ENCODE measurements around the gene DEFB126. TPM values are rescaled to one million over a fixed set of nuclear protein-coding genes. Genes with fewer than 3 reads are reported as not detected.

The DEFB126 gene
- total and polyA plus RNA-seq, 9 of the 15 experiments (the other 6 are each of a cell fraction or from before 2014, with no cell fraction given): not detected

GRCh38 chr20:103456-103855 is 38.9 kb upstream of the DEFB126 start:
- Histone ChIP-seq H3K27ac (ENCODE audit: extremely low read depth, low read depth, low read length) (no peak overlapping the region), H3K79me2 (ENCODE audit: control insufficient read depth, insufficient read depth, low read length) (no peaks in the 10 kb centered on the region), H3K36me3 (ENCODE audit: control insufficient read depth, insufficient read depth, low read length) (no peaks in the 10 kb centered on the region), H3K4me2 (ENCODE audit: insufficient read depth, low read length) (no peak overlapping the region), H3K9ac (ENCODE audit: insufficient read depth in 1 of 2, low read depth in 2 of 2, low read length in 2 of 2) (no peak overlapping the region), H3K4me3 (no peak overlapping the region), H2AFZ (ENCODE audit: low read depth, low read length) (no peak overlapping the region), H3K9me1 (ENCODE audit: control insufficient read depth, insufficient read depth, low read length) (no peaks in the 10 kb centered on the region), H3K27me3 (ENCODE audit: control insufficient read depth in 2 of 2, insufficient read depth in 2 of 2, low read length in 2 of 2) (peaks cover 0 to 9% of the 10 kb centered on the region in 2 experiments; a peak in 1 of 5 replicates), H3K4me1 (replicated peaks in 1 of 2; ENCODE audit: control insufficient read depth in 2 of 2, insufficient read depth in 2 of 2, low read length in 2 of 2) (no peaks in the 10 kb centered on the region), H3K9me3 (replicated peaks; ENCODE audit: control insufficient read depth, insufficient read depth, low read depth, low read length) (no peaks in the 10 kb centered on the region), H4K20me1 (replicated peaks; ENCODE audit: control insufficient read depth, insufficient read depth, low read length) (no peaks in the 10 kb centered on the region)
- no TSS peak for BruUV-seq (replicated peaks)
- in situ Hi-C loops (cut with MboI): no loop called here
- TF ChIP-seq BRD9 (IDR thresholded peaks at IDR 0.05; ENCODE audit: low read depth, partially characterized antibody) (no peak), TAF7 (tag; IDR thresholded peaks at IDR 0.05) (no peak), NFXL1 (CRISPR knock-in tag; IDR thresholded peaks at IDR 0.05) (no peak), HDAC6 (IDR thresholded peaks at IDR 0.05; ENCODE audit: low read depth, low read length) (no peak), ZKSCAN3 (CRISPR knock-in tag; IDR thresholded peaks at IDR 0.05) (no peak), ATF7 (IDR thresholded peaks at IDR 0.05) (no peak)
- no peak for ATAC-seq
- intact Hi-C loops (cut with micrococcal nuclease): no loop called here
- no peak for FAIRE-seq
- WGBS (ENCODE audit: insufficient coverage, low coverage, missing lambda C conversion rate): 0% methylated on average over 4 of the region's 5 CpGs
- DNase-seq (ENCODE audit: extremely low read depth in 1 of 4, low spot score in 3 of 4): no peak
- ChIA-PET POLR2A (no interaction called here), CTCF (ENCODE audit: low intra/inter-chr PET ratio) (no interaction called here)

GRCh38 chr20:112396-112795 is 30.0 kb upstream of the DEFB126 start:
- no peaks in the 10 kb centered on the region for H3K79me2 ChIP-seq (ENCODE audit: control insufficient read depth, insufficient read depth, low read length)
- no peaks in the 10 kb centered on the region for H3K27me3 ChIP-seq (ENCODE audit: control insufficient read depth in 2 of 2, insufficient read depth in 2 of 2, low read length in 2 of 2)
- H4K20me1 ChIP-seq (replicated peaks; ENCODE audit: control insufficient read depth, insufficient read depth, low read length): no peaks in the 10 kb centered on the region
- no peak overlapping the region for H3K4me2 ChIP-seq (ENCODE audit: insufficient read depth, low read length)
- no peaks in the 10 kb centered on the region for H3K9me3 ChIP-seq (replicated peaks; ENCODE audit: control insufficient read depth, insufficient read depth, low read depth, low read length)
- in situ Hi-C loops (cut with MboI) (no loop called here), intact Hi-C loops (cut with micrococcal nuclease) (no loop called here)
- ATAC-seq (no peak), DNase-seq (ENCODE audit: extremely low read depth in 1 of 4, low spot score in 3 of 4) (no peak), FAIRE-seq (no peak)
- no TSS peak for BruUV-seq (replicated peaks)
- H3K4me3 ChIP-seq: no peak overlapping the region
- CTCF ChIA-PET (ENCODE audit: low intra/inter-chr PET ratio): no interaction called here
- no peaks in the 10 kb centered on the region for H3K9me1 ChIP-seq (ENCODE audit: control insufficient read depth, insufficient read depth, low read length)
- H3K27ac ChIP-seq (ENCODE audit: extremely low read depth, low read depth, low read length): no peak overlapping the region
- no peak overlapping the region for H3K9ac ChIP-seq (ENCODE audit: insufficient read depth in 1 of 2, low read depth in 2 of 2, low read length in 2 of 2)
- no peaks in the 10 kb centered on the region for H3K36me3 ChIP-seq (ENCODE audit: control insufficient read depth, insufficient read depth, low read length)
- POLR2A ChIA-PET: no interaction called here
- H2AFZ ChIP-seq (ENCODE audit: low read depth, low read length): no peak overlapping the region
- H3K4me1 ChIP-seq (replicated peaks in 1 of 2; ENCODE audit: control insufficient read depth in 2 of 2, insufficient read depth in 2 of 2, low read length in 2 of 2): no peaks in the 10 kb centered on the region
- TF ChIP-seq ATF1 (CRISPR knock-in tag; IDR thresholded peaks at IDR 0.05) (no peak), ATF1 (tag; IDR thresholded peaks at IDR 0.05) (no peak), KDM5B (IDR thresholded peaks at IDR 0.05; ENCODE audit: insufficient replicate concordance, low read depth, low read length) (no peak), RBM39 (optimal IDR thresholded peaks at IDR 0.05; ENCODE audit: low read depth, low read length) (no peak), CXXC5 (CRISPR knock-in tag; IDR thresholded peaks at IDR 0.05) (no peak), ZFP91 (CRISPR knock-in tag; IDR thresholded peaks at IDR 0.05) (no peak), SIN3A (IDR thresholded peaks at IDR 0.05; ENCODE audit: borderline replicate concordance in 2 of 2, control insufficient read depth in 1 of 2, low read depth in 2 of 2, low read length in 2 of 2) (no peak), POLR2G (IDR thresholded peaks at IDR 0.05; ENCODE audit: low read depth, low read length) (no peak), HES1 (IDR thresholded peaks at IDR 0.05; ENCODE audit: low read depth) (no peak), SP1 (CRISPR knock-in tag; IDR thresholded peaks at IDR 0.05) (no peak), CEBPB (tag; IDR thresholded peaks at IDR 0.05) (no peak), CREB1 (IDR thresholded peaks at IDR 0.05) (no peak), CREB1 (CRISPR knock-in tag; IDR thresholded peaks at IDR 0.05) (no peak)
